GM21447 (cell line): Measurements from ENCODE around the gene CHST11.

Source experiments
- ATAC-seq: cut with Tn5 transposase; IDR thresholded peaks from one replicate; pipeline ENCODE4 v1.9.1; 2021; ENCODE audit not compliant: unreplicated experiment

Gene CHST11

GRCh38 chr12:104427547-104427938 is 29.2 kb upstream of the CHST11 start:
- no peak for ATAC-seq

GRCh38 chr12:104433061-104433460 is 23.7 kb upstream of the CHST11 start:
- ATAC-seq = no peak

- ATAC-seq = no peak
Measured at GRCh38 chr12:104434129-104434528, 22.6 kb upstream of the CHST11 start.

GRCh38 chr12:104435175-104435574 is 21.6 kb upstream of the CHST11 start:
- no peak for ATAC-seq

- ATAC-seq = no peak
Measured at GRCh38 chr12:104435765-104436164, 21.0 kb upstream of the CHST11 start.

- no peak for ATAC-seq
Measured at GRCh38 chr12:104436790-104437189, 20.0 kb upstream of the CHST11 start.

GRCh38 chr12:104438134-104438533 is 18.6 kb upstream of the CHST11 start:
- no peak for ATAC-seq

GRCh38 chr12:104439137-104439536 is 17.6 kb upstream of the CHST11 start:
- ATAC-seq = no peak

GRCh38 chr12:104443008-104443407 is 13.7 kb upstream of the CHST11 start:
- ATAC-seq = no peak

- no peak for ATAC-seq
Measured at GRCh38 chr12:104446646-104447421, 9.9 kb upstream of the CHST11 start.

- no peak for ATAC-seq
Measured at GRCh38 chr12:104448031-104448430, 8.7 kb upstream of the CHST11 start.

- no peak for ATAC-seq
Measured at GRCh38 chr12:104448451-104448850, 8.3 kb upstream of the CHST11 start.

- ATAC-seq = no peak
Measured at GRCh38 chr12:104450700-104451099, 6.0 kb upstream of the CHST11 start.

GRCh38 chr12:104452087-104452486 is 4.7 kb upstream of the CHST11 start:
- no peak for ATAC-seq

GRCh38 chr12:104453133-104453532 is 3.6 kb upstream of the CHST11 start:
- no peak for ATAC-seq

GRCh38 chr12:104454997-104455396 is 1.8 kb upstream of the CHST11 start:
- ATAC-seq = no peak

GRCh38 chr12:104455578-104456416 is 951 bp upstream of the CHST11 start:
- ATAC-seq = no peak

GRCh38 chr12:104456950-104457745 is 400 bp downstream of the CHST11 start:
- ATAC-seq = peak; percentile 21

GRCh38 chr12:104457746-104458693 is 1.3 kb downstream of the CHST11 start:
- no peak for ATAC-seq

- ATAC-seq = no peak
Measured at GRCh38 chr12:104458694-104459367, 2.1 kb downstream of the CHST11 start.
